Stimulated activated CD8-positive, alpha-beta memory T cell treated with anti-CD3 and anti-CD28 coated beads, Interleukin-15, amount 100 ng/mL, for 24 hours (primary cell): ENCODE results near the gene CHST11.

Experiments used
- DNase-seq: peaks from one replicate; pipeline ENCODE4 v3.0.0-alpha.2; 2020; ENCODE audit warnings: low read depth

The CHST11 gene

GRCh38 chr12:104721039-104721405, 264.3 kb downstream of the CHST11 start:
- no peak for DNase-seq

- DNase-seq: no peak
Observed at GRCh38 chr12:104721936-104722335, 265.2 kb downstream of the CHST11 start.

- DNase-seq: no peak
Observed at GRCh38 chr12:104722601-104723534, 266.1 kb downstream of the CHST11 start.

GRCh38 chr12:104723895-104724294, 267.1 kb downstream of the CHST11 start:
- no peak for DNase-seq

- DNase-seq: no peak
Observed at GRCh38 chr12:104724992-104725585, 268.3 kb downstream of the CHST11 start.

- no peak for DNase-seq
Observed at GRCh38 chr12:104725610-104726009, 268.9 kb downstream of the CHST11 start.

- DNase-seq: no peak
Observed at GRCh38 chr12:104727726-104728465, 271.1 kb downstream of the CHST11 start.

- no peak for DNase-seq
Observed at GRCh38 chr12:104729091-104729490, 272.3 kb downstream of the CHST11 start.

- DNase-seq: no peak
Observed at GRCh38 chr12:104729610-104730446, 273.1 kb downstream of the CHST11 start.

GRCh38 chr12:104730763-104731162, 274.0 kb downstream of the CHST11 start:
- no peak for DNase-seq

GRCh38 chr12:104733717-104734175, 277.0 kb downstream of the CHST11 start:
- no peak for DNase-seq

- no peak for DNase-seq
Observed at GRCh38 chr12:104734541-104735095, 277.9 kb downstream of the CHST11 start.

GRCh38 chr12:104735801-104736200, 279.1 kb downstream of the CHST11 start:
- DNase-seq: no peak

- DNase-seq: no peak
Observed at GRCh38 chr12:104736307-104736706, 279.6 kb downstream of the CHST11 start.

- no peak for DNase-seq
Observed at GRCh38 chr12:104737113-104737512, 280.4 kb downstream of the CHST11 start.

GRCh38 chr12:104737791-104738301, 281.1 kb downstream of the CHST11 start:
- DNase-seq: no peak

GRCh38 chr12:104738331-104738730, 281.6 kb downstream of the CHST11 start:
- DNase-seq: no peak

- no peak for DNase-seq
Observed at GRCh38 chr12:104738776-104739642, 282.3 kb downstream of the CHST11 start.

- no peak for DNase-seq
Observed at GRCh38 chr12:104740668-104741067, 283.9 kb downstream of the CHST11 start.

GRCh38 chr12:104741077-104741476, 284.3 kb downstream of the CHST11 start:
- DNase-seq: no peak
